NCI-H2196 treated with DMSO at 0.1 percent for 48 hours (cell line): Measurements from ENCODE around the gene NEK8.
A peak's percentile ranks its signal among the peaks of the same experiment; 100 is the strongest.

ENCODE experiments used
- DNase-seq: peaks from one replicate; lab custom pipeline; 2025; ENCODE audit not compliant: unreplicated experiment; lab: John Stamatoyannopoulos, UW

Gene NEK8

GRCh38 chr17:28728364-28729200, at the start of gene NEK8:
NEK8 (plus strand) TSS chr17:28728788; CDS start chr17:28728814, 26 bp downstream.
- peak; percentile 65 for DNase-seq

- DNase-seq, result no peak
These were observed 45.9 kb upstream of the NEK8 start for GRCh38 chr17:28682655-28683054.

- peak; percentile 25 for DNase-seq
These were observed 43.6 kb upstream of the NEK8 start for GRCh38 chr17:28684963-28685362.

DNA sequence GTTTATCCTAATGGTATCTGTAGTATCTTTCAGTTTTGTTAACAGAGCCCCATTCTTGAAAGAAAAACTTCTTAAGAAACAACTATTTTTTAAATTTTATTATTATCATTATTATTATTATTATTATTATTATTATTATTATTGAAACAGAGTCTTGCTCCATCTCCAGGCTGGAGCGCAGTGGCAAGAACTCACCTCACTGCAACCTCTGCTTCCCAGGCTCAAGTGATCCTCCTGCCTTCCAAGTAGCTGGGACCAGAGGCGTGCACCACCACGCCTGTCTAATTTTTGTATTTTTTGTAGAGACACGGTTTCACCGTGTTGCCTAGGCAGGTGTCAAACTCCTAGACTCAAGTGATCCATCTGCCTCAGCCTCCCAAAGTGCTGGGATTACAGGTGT, 43.2 kb upstream of the NEK8 start:
- DNase-seq, result no peak

DNA sequence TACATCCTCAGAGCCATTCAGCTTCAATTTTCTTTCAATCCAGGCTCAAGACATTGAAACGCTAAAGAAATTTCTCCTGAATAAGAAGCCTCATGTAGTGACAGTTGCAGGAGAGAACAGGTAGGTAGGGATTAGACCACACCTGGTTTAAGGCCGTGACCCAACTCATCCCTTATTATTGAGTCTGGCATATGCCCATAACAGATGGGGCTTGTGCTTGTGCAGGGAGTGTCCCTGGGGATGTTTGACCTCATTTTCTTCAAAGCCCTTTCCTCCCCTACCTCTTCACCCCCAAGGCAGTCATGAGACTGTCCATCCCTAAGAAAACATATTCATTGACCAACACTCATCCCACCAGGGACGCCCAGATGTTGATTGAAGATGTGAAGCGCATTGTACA, 42.3 kb upstream of the NEK8 start:
- no peak for DNase-seq

DNA sequence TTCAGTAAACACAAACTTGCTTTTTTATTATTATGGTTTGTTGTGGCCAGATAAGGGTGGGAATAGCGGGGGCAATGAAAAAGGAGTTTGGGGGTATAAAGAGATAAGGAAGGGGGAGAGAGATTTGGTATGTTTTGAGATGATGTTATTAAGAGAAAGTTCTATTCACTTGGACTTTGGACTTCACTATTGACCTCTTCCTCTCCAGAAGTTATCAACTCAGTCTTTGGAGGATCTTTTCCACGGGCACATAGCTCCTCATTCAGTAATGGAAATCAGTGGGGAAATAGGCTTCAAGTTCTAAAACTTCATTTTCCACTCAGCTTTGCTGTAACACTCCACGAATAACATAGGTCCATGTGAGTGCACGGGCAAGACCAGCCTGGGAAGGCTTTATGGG, 40.1 kb upstream of the NEK8 start:
- no peak for DNase-seq

- no peak for DNase-seq
These were observed 39.6 kb upstream of the NEK8 start for GRCh38 chr17:28689011-28689410.

- no peak for DNase-seq
These were observed 34.7 kb upstream of the NEK8 start for GRCh38 chr17:28693869-28694268.

DNA sequence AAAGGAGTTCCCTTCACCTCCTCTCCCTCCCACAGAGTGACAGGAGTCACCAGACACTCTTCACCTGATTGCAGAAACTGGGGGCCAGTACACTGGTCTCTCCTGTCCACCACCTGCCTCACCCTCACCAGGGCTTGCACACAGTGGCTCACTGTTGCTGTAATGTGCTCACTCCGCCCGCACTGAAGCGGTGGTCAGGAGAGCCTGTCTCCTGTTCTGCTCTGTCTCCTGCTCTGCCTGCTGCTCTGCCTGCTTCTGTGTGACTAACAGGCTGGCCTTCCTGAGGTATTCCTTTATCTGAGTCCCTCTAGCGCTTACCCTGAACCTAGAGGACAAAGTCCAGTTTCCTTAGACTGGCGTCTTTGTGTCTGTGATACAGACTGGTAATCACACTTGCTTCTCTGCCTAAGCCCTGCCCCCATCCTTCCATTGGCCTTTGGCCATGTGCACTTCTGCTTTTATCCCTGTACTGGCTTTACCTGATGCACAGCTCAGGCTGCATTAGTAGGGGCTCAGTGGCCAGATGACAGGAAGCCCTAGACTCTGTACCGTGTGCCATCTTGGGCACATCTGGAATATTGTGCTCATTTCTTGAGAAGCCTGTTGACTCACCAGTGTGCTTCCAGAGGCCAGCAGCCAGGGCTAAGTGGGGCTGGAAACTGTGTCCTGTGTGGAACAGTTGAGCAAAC, 30.2 kb upstream of the NEK8 start:
- DNase-seq, result no peak

GRCh38 chr17:28700278-28700677, 28.3 kb upstream of the NEK8 start:
- no peak for DNase-seq

GRCh38 chr17:28700830-28701492, 27.6 kb upstream of the NEK8 start:
- peak; percentile 6 for DNase-seq

GRCh38 chr17:28702026-28702751, 26.4 kb upstream of the NEK8 start:
- peak; percentile 30 for DNase-seq

- no peak for DNase-seq
These were observed 25.8 kb upstream of the NEK8 start for GRCh38 chr17:28702752-28703150.

GRCh38 chr17:28703552-28704218, 24.9 kb upstream of the NEK8 start:
- no peak for DNase-seq

DNA sequence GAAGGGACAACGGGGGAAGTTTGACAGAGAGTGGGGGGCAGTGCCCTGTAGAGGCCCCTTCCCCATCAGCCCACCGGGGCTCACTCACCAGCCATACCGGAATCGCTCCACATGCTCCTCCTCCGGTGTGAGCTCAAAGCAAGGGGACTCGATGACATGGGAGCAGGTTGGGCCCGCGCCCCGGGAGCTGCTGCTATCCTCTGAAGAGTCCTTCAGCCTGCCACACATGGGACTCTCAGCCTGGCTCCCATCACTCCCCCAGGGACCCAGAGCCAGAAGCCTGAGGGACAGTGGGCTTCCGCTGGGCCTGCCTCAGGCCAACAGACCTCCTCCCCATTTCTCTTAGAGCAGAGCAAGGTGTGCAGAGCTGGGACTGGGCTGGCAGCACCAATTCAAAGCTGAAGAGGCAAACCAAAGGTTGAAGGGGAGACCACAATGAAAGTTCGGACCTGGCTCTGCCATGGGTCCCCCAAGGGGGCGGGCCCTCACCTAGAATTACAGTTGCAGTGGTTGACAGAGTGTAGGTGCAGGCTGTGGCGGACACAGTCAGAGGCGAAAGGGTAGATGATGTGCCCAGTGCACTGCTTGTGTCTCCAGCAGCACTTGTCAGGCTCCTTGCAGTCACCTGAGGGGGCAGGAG, 24.2 kb upstream of the NEK8 start:
- DNase-seq, result no peak

DNA sequence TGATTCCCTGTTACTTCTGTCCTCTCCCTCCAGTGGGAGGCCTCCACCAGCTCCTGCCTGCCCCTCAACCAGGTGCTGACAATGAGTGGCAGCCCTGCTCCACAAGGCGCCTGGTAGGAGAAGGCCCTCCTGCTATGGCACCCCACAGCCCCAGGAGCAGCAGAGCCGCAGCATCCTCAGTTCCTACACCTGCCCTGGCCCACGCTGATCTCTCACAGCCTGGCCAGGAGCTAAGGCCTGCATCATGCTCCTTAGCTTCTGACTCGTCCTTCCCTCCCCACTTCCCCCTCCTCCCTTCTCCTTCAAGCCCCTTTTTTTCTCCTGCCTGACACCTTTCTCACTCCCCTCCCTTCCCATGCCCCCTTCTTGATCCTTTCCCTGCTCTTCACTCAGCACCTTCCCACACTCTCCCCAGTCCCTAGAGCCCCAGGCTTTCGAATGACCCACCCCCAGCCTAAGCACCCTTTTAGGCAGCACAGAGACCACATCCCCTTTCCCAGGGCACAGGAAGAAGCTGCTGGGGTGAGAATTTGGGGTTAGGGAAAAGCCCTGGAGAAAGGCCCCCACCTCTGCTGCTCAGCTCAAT, 23.4 kb upstream of the NEK8 start:
- no peak for DNase-seq

DNA sequence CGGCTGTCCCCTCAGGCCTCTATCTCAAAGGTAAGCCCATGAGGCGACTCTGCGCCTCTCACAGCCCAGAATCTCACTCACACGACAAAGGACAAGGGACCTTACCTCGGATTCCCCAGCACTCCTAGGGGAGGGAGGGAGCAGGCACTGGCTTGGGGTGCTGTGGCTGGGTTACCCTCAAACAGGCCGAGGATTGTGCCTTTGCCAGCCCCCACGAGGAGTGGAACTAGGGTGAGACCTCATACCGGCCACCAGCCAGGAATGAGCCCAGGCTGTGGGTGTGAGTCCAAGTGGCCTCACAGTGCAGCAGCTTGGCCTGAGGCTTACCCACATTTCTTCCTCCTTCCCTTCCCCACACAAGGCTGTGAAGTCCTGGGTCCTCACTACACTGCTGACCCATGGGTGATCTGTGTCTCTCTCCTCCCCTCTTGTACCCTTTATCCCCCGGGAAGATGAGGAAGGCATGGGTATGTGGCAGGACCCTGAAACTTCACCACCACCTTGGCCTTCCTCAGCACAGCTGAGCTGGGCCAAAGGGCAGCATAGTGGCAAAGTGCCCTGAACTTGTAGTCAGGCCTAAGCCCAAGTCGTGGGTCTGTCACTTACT, 22.8 kb upstream of the NEK8 start:
- no peak for DNase-seq

DNA sequence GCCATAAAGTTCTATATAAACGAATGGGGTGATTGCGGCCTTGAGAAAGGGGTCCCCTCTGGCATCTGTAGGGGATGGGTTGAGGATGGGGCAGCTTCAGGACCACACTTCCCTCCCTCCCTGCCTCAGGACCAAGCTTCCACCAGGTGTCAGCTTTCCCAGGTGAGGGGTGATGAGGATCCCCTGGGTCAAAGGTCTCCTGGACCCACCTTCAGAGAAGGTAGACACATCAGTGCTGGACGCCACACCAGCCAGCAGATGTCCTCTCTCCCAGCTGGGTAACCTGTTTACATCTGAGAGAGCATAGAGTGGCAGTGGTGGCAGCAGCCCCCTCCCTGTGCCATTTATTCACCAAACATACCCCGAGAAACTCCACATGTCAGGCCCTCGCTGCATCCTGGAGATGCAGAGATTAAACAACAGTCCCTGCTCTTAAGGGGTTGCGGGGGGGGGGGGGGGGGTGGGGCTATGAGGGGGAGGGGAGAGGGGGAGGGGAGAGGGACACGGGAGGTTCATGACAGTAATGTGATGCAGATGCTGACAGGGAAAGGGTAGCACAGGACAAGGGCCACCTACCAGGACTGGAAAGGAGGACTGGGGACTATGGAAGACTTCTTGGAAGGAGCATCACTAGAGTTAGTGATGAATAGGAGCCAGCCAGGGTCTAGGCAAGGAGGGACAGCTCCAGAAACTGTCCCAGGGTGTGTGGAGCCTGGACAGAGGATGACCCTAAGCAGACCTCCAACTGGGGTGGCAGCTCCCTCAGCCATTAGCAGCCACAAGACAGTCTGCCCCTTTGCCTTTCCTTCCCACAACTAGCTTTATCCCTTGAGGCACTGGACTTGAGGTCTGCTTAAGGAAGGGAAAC, 21.9 kb upstream of the NEK8 start:
- no peak for DNase-seq

DNA sequence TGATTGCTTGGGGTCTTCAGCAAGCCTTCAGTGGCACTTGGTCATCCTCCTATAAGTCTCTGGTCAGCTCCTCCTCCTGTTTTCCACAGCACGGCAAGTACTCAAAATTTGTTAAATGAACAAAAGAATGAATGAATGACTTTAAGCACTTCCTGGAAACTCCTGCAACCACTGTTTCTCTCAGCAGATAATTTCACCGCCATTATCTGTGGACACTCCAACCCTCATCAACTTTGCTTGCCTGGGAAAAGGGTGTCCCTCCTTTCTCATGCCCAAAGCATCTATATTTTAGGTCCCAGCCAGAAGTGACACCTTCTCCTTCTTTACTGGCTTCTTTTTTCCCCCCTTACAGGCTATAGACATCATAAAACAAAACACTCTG, 21.3 kb upstream of the NEK8 start:
- no peak for DNase-seq
